Esophagus mucosa (tissue), 1 donor: Measurements from ENCODE around the gene UROC1. TPM values are rescaled to one million over a fixed set of nuclear protein-coding genes. Genes with fewer than 3 reads are reported as not detected.

Experiments
- ATAC-seq: fragments of 200-7000 bp; cut with Tn5 transposase; one replicate; pipeline ENCODE4 v1.9.1; 2020
- total RNA-seq: library from RNA; stranded (reverse); gene quantifications from one replicate; pipeline ENCODE4 v1.2.4, GENCODE V29; 2023
- donor health status: DM: yes; HTN: yes; CAD: no.

UROC1 gene
- total RNA-seq, 1 donor from 2014 or later, result not detected

DNA sequence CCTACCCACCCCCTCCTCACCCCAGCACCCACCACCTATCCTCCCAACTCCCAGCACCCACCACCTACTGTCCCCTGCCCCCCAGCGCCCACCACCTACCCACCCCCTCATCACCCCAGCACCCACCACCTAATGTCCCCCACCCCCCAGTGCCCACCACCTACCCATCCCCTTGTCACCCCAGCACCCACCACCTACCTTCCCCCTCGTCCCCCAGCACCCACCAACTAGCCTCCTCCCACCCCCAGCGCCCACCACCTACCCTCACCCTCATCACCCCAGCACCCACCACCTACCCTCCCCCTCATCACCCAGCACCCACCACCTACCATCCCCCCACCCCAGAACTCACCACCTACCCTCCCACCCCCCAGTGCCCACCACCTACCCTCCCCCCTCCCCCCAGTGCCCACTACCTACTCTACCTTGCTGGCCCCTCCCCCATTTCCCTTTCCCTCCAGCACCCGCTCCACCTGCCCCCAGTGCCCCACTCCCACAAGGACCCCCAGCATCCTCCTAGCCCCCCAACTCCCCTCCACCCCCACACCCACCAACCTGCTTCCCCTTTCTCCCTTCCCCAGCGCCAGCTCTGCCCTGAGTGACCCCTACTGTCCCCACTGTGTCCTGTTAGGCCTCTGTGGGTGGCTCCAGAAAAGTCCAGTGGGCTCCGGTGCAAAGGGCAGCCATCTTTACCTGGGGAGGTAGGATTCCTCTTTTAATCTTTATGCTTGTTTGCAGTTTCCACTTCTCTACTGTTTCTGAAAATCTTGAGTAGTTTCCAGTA, 1.2 kb downstream of the UROC1 start:
- ATAC-seq, result no peak

DNA sequence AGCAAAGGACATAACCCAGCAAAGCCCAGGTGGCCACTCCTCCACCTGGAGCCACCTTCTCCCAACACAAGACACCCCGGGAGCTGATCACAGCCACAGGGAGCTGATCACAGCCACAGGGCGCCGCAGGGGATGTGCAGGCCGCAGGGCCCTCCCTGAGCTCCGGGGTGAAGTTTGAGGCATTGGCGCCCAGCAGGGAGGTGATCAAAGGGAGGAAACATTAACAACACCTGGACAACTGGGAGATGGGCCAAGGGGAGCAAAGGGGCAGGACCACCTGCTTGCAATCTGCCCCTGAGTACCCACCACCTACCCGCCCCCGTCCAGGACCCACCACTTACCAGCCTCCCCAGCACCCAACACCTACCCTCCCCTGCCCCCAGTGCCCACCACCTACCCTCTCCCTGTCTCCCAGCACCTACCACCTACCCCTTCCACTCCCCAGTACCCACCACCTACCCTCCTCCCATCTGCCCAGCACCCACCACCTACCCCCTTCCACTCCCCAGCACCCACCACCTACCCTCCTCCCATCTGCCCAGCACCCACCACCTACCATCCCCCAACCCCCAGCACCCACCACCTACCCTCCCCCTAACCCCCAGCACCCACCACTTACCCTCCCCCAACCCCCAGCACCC, 2.4 kb downstream of the UROC1 start:
- no peak for ATAC-seq

GRCh38 chr3:126514161-126514560, 3.4 kb downstream of the UROC1 start:
- ATAC-seq, result no peak

DNA sequence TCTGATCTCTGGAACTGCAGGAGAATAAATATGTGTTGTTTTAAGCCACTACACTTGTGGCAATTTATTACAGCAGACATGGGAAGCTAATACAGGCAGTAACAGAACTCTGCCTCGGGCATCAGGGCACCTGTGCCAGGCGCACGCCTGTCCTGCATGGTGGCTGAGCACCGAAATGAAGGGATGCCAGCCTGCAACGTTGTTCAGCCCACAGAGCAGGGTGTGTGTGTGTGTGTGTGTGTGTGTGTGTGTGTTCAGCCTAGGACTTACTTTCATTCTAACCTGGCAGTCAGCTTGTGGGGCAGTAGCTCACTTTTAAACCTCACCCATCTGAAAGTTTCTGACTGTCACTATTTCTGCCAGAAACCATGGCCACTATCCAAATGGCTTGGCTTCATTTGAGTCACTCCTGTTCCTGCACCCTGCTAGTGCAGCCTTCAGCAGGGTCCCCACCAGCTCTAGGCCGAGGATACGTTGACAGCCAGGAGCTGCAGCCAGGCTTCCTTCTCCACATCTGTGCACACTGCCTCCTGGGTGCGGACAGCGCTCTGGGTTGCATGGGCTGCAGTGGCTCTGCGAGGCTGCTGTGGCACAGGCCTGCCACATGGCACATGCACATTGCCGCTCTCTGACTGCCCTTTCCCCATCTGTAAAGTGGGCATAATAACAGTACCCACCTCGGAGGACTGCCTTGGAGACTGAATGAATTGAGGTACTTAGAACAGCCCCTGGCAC, 4.5 kb downstream of the UROC1 start:
- peak; percentile 17 for ATAC-seq

GRCh38 chr3:126512026-126512425, 5.5 kb downstream of the UROC1 start:
- ATAC-seq, result no peak

- no peak for ATAC-seq
Measured at GRCh38 chr3:126511291-126511690, 6.3 kb downstream of the UROC1 start.

- peak; percentile 5 for ATAC-seq
Measured at GRCh38 chr3:126510308-126510910, 7.2 kb downstream of the UROC1 start.

- peak; percentile 84 for ATAC-seq
Measured at GRCh38 chr3:126509597-126510307, 7.8 kb downstream of the UROC1 start.

GRCh38 chr3:126508564-126508964, 9.0 kb downstream of the UROC1 start:
- ATAC-seq, result no peak

- ATAC-seq, result no peak
Measured at GRCh38 chr3:126507886-126508285, 9.7 kb downstream of the UROC1 start.

- no peak for ATAC-seq
Measured at GRCh38 chr3:126503701-126504100, 13.9 kb downstream of the UROC1 start.

DNA sequence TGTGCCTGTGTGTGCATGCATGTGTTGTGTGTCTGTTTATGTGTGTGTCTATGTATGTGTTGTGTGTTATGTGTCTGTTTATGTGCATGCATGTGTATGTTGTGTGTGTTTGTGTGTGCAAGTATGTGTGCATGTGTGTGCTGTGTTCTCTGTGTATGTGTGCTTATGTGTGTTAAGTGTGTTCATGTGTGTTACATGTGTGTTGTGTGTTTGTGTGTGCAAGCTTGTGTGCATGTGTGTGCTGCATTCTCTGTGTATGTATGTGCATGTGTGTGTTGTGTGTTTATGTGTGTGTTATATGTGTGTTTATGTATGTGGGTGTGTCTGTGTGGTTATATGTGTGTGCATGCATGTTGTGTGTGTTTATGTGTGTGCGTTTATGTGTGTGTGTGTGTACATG, 14.9 kb downstream of the UROC1 start:
- no peak for ATAC-seq

- ATAC-seq, result no peak
Measured at GRCh38 chr3:126501736-126502135, 15.8 kb downstream of the UROC1 start.

DNA sequence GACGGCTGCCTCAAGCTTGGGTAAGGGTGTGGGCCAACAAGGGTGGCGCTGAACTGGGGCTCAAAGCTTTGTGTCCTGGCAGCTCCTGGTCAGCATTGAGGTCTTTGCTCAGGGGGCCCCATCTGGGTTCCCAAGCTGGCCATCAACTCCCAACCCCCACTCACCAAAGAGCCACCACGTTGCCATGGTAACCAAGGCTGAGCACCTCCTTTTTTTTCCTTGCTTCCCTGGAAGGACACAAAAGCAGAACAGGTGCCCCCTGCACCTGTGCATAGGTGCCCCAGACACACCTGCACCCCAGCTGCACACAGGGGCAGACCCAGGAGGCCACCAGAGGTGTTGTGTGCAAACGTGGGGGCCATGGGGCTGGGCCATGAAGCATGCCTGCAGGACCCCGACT, 16.5 kb downstream of the UROC1 start:
- no peak for ATAC-seq

- no peak for ATAC-seq
Measured at GRCh38 chr3:126500016-126500415, 17.6 kb downstream of the UROC1 start.

DNA sequence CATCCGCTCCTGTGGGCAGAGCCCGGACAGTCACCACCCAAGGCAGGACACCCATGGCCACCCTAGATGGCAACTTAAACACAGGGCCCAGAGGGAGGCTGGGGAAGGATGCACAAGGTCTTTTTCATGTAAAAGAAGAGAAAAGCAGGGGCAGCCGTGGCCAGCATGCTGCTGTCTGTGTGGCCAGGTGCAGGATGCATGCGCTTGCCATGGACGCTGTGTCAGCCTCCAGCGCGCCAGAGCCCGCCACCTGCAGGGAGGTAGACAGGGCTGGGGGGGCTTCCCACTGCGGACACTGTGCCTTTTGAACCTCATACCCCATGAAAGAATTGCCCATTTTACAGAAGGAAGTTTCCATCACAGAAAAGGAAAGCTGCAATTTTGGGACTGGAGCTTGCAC, 18.2 kb downstream of the UROC1 start:
- ATAC-seq, result no peak

- ATAC-seq, result no peak
Measured at GRCh38 chr3:126498929-126499328, 18.6 kb downstream of the UROC1 start.

GRCh38 chr3:126498461-126498860, 19.1 kb downstream of the UROC1 start:
- no peak for ATAC-seq

- ATAC-seq, result no peak
Measured at GRCh38 chr3:126497956-126498355, 19.6 kb downstream of the UROC1 start.

GRCh38 chr3:126496894-126497850, 20.4 kb downstream of the UROC1 start:
- no peak for ATAC-seq

DNA sequence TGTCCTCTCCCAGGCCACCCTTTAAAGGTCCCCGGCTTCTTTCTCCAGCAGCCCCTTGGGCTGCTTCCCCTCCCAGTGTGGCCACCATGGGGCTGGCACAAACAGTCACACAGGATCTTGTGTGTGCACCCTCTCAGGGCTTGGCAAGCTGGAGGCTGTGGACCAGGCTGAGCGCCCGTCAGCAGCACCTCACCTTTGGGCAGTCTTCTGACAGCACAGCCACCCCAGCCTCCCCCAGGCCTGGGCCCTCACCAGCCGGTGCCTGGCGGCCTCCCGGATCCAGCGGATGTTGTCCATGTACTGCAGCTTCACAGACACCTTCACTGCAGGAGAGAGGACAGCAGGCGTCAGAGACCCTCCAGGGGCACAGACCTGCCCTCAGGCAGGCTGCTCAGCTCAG, 21.8 kb downstream of the UROC1 start:
- no peak for ATAC-seq

DNA sequence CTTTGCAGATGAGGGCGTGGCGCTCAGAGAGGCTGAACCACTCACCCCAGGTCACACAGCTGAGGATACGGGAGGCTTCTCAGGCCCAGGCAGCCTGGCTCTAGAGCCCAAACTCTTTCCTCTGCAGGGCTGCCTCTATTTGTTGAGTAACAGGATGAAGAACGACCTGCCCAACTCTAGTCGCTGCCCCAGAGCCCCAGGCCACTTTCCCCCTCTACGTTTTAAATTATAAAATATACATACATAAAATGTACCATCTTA, 22.7 kb downstream of the UROC1 start:
- no peak for ATAC-seq
